NCI-H2081 treated with DMSO at 0.1 percent for 48 hours (cell line): ENCODE measurements around the gene INPP1.

Experiments
- DNase-seq: peaks from one replicate; lab custom pipeline; 2025; lab: John Stamatoyannopoulos, UW

Gene INPP1

DNA sequence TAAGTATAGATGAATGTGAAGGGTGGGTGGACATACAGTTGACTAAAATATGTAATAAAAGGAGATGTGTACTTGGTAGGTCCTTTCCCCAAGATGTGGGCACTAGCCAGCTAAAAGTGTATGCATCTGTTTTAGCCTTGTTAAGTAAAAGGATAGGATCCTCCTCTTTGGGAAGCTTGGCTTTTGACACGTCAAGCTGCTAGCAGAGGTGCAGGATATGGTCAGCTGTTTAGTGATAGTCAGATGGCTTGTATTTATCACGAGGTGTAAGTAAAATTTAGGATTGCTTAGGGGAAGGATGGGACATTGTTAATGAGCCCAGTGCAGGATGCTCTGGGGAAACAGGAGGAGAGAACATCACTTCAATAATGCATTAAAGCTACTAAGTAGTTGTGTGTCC lies 66.2 kb downstream of the INPP1 start:
- no peak for DNase-seq

DNA sequence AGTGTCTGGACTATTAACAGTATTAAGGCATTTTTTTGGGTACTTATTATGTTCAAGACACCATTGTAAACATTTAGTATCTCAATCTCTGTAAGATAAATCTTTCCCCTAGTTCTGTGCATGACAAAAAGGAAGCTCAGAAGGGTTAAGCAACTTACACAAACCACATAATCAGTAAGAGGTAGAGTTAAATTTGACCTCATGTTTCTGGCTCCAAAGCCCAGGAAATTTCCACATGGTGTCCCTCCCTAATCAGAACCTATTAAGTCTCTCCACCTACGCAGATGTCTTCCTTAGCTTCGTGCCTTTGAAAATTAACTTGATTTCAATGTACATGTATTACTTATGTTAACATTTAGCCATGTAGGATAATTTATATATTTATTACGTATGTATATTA lies 66.8 kb downstream of the INPP1 start:
- no peak for DNase-seq

DNA sequence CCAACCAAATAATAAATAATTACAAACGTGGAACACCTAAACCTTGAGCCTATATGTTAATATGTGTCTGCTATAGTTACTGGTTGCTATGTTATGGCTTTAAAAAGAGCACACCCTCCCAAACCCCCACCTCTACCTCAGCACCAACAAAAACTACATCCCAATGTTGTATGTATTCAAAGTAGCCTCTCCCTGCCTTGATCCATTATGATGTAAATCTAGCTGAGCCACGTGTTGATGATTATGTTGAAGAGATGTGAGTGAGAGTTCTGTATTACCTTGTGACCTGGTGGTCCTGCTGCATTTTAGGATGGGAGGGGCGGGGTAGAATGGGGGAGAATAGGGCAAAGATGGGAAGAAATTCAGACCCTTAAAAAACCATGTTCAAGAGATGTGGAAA lies 69.6 kb downstream of the INPP1 start:
- DNase-seq: no peak

DNA sequence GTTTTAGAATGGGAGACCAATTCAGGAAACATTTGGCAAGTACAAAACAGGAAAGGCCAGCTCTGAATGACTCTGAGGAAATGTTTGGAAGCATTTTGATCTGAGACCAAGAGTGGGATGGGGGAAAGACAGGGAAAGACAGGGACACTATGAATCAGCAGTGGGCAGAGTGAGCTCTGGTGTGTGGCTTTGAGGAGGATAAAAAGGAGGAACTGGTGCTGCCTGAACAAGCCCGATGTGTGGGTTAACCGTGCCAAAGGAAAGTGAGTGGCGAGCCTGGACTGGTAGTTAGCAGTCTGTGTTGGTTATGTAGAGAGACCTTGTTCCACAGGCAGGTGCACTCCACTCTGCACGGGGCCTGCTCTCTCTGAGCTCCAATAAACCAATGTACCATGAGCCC lies 70.0 kb downstream of the INPP1 start:
- no peak for DNase-seq

DNA sequence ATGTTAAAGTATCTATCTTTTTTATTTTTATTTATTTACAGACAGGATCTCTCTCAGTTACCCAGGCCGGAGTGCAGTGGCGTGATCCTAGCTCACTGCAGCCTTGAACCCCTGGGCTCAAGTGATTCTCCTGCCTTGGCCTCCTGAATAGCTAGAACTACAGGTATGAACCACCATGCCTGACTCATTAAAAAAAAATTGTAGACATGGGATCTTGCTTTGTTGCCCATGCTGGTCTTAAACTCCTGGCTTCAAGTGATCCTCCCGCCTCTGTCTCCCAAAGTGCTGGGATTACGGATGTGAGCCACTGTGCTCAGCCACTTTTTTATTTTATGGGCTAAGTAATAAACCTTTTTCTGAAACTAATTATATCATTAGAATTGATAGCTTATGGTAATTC lies 71.9 kb downstream of the INPP1 start:
- DNase-seq: no peak

DNA sequence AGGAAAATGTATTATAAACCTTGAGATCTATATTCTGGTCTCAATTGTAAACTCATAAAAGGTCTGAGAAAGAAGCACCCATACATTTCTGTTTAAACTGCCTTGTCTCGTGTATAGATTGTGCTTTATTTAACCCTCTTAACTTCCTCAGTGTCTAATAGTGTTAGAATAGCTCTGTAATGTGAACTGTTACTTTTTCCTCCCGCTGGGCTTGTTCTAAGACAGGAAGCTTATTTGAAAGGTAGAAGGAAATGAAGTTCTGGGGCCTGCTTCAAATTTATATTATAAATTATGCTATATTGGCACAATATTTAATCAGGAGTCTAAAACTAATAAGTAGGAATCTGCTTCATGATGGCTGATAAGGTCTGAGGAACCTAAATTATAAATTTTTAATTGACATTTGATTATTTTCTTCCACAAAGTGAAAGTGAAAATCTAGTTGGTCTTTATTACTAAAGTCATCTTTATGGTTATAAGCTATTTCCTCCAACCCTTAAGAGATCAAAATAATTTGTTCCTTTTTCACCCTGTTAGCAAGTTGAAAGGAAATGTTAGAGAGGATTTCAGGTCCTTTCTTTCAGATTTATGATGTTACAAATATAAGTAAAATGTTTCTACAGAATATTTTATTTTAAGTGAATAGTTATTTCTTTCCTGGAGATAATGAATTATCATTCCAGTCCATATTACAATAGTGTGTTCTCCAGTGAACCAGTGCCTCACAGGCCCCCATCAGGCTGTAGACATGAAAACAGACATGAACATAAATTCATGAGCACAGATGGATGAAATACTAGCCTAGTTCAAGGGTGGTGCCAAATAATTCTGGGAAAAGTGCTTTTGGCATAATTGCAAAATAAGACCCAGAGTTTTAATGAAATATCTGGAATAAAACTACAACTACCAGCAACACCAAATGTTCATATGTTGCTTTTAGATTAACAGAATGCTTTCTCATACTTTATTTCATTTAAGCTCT lies 72.7 kb downstream of the INPP1 start:
- no peak for DNase-seq

DNA sequence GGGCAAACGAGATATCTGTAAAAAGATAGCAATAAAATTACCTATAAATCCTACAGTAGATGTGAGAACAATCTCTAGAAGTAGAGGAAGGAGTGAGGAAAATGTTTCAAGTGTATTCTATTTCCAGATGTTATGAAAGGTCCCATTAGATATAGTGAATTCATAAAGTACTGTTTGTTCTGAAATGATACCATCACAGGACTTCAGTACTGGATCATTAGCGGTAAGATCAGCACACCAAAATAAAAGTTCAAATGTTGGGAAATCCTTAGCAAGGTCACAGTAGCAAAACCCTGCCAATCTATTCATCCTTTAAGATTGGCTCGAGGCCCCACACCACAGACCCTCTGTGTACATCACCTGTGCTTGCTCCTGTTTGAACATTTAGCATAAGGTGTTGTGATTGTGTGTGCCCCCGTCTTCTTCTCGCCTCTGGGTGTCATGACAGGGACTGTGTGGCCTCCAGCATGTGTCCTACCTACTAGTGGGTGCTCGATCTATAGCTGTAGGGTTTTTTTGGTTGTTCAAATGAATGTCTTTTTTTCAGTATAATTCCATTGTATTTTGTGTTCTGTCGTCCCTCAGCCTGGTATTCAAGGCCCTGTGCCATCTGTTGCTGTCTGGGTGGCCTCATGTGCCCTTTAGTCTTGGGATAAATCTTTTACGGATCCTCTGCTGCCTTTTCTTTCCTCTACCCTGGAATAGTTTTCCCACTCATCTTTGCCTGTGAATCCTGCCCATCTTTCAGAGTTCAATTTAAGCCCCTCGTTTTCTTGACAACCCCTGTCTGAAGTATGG lies 73.9 kb downstream of the INPP1 start:
- DNase-seq: no peak

DNA sequence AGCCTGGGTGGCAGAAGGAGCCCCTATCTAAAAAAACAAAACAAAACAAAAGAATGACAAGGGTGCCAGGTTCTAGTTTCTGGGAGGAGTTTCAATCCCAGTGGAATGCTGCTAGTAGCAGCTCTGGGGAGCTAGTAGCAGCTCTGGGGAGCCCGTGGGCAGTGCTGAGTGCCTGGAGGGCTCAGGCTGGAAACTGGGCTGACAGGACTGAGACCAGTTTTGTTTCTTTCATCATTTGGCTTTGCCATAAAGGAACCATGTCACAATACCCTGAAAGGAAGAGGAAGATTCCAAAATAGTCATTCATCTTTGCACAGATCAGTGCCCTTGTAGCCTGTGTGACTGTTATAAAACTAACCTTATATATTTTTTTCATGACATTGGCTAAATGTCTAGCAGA lies 75.3 kb downstream of the INPP1 start:
- no peak for DNase-seq

DNA sequence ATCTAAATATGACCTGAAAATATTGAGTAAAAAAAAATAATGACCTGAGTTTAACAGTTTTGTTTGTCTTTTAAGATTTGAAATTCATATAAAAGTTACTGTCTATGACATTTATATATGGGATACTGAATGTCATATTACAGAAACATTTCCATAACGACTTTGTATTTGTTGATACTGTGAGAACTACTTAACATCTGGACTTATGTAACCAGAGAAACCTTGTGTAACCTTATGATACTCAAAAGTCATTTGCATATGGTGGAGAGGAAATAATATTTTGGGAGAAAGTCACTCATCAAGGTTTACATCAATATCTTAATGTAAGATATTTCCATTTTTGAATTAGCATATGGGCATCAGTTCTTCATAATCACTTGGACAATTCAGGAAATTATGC lies 77.4 kb downstream of the INPP1 start:
- no peak for DNase-seq
